ENCODE data around the gene PDE4D.

PDE4D gene

GRCh38 chr5:59282726-59283125 lies 610.8 kb downstream of the PDE4D start:
- no peak for DNase-seq (ENCODE audit: low read depth)

DNA sequence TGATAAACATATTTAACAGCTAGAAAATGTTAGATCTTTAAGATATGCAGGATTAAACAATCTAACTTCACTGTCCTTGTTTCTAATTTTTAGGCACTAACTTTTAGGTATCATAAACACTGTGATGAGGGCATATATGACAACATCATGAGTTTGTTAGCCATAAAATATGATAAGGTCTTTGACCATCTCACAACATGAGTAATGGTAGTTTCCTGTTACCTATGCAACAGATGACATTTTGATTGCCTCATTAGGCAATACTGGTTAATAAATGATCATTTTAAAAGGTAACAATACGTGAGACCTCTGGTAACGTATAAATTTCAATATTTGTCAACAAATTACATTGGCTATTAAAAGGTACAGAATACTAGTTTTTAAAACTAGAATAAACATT lies 613.5 kb downstream of the PDE4D start:
- DNase-seq (ENCODE audit: low read depth) = no peak

DNA sequence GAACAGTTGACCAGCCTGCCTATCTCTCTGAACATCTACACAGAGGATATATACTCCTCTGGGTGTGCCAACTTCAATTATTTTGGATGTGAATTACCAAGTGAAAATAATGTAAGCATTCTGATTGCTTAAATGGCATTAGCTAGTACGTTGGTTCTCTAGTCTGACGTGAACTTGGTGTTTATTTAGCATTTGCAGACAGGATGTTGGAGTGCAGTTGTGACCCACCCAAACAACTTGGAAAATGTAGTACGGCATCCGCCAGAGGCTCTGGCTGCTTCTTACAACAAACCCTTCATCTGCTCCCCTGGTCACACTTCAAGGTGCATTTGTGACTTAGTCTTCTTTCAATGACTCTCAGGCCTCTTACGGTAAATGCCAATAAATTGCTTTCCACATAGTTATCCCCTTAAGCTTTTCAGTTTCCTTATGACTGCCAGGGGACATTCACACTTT lies 616.6 kb downstream of the PDE4D start:
- DNase-seq (ENCODE audit: low read depth) = no peak

- no peak for DNase-seq (ENCODE audit: low read depth)
Observed at GRCh38 chr5:59276325-59276675, 617.2 kb downstream of the PDE4D start.

GRCh38 chr5:59275510-59276324 lies 617.8 kb downstream of the PDE4D start:
- DNase-seq (ENCODE audit: low read depth) = no peak

GRCh38 chr5:59275170-59275509 lies 618.4 kb downstream of the PDE4D start:
- no peak for DNase-seq (ENCODE audit: low read depth)

GRCh38 chr5:59274106-59274636 lies 619.4 kb downstream of the PDE4D start:
- no peak for DNase-seq (ENCODE audit: low read depth)

DNA sequence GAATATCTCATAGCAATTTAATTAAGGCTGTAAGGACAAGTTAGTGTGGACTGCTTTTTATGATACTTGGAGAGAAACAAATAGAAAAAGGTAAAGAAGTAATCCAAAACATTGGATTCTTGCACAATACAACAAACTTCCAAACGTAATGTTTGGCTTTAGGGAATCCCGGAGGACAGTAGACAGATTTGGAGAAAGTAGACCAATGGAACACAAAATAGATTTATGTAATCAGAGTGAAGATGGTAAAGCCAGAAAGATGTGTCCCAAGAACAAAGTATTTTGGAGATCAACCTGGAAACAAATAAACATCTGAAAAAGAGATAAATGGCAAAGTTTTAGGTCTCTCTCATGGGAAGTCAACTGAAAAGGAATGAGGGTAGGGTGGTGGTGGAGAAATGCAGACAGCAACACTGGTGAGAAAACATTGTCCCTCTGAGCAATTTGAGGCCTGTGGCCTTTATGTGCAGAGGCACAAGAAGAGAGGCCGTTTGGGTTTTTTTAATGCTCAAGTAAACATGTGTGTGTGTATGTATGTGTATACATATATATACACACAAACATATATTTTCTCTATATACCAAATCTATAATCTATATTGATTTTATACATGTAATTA lies 620.6 kb downstream of the PDE4D start:
- DNase-seq (ENCODE audit: low read depth) = no peak

DNA sequence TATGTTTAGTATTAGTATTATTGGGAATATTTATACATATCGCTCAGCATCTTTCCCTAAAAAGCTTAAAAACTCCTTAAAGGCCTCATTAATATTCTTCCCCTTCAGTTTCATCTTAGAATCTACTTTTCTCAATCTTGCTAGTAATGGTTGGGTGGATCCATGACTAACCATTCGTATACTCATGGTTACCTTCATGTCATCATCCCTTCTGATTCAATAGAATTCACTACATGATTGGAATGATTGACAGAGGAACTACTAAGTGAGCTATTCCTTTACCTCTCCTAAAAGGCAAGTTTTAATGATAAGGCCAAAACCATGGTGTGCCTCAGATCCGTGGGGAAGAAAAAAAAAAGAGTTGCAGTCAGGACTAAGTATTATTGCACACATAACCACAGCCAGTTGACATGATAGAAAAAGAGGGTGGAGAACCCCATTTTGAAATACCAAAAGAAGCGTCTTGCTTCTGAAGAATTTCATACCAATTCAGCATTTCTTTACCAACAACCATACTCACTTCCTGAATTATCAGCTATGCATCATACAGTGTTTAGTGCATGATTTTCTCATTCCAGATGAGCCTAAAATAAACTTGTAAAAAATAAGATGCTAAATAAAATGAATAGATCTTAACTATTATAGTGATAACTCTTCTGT lies 624.6 kb downstream of the PDE4D start:
- no peak for DNase-seq (ENCODE audit: low read depth)

GRCh38 chr5:59267033-59267432 lies 626.5 kb downstream of the PDE4D start:
- DNase-seq (ENCODE audit: low read depth) = no peak

DNA sequence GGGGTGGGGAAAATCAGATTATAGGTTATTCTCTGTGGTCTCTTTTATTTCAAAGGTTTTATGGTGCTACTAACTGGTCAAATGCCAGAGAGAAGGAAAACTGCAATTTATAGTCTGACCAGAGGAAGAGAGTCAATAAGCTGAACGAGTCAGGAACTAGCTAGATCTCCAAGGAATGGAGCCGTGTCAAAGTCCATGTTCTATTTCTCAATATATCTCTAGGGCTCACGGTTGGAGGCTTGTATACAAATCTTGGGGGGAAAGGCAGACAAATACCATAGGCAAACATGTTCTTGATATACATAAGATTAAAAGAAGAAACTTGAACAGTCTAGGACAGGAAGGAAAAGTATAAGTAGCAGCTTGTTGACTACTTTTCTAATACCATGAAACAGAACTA lies 627.1 kb downstream of the PDE4D start:
- no peak for DNase-seq (ENCODE audit: low read depth)

GRCh38 chr5:59264639-59265245 lies 628.8 kb downstream of the PDE4D start:
- DNase-seq (ENCODE audit: low read depth) = no peak

DNA sequence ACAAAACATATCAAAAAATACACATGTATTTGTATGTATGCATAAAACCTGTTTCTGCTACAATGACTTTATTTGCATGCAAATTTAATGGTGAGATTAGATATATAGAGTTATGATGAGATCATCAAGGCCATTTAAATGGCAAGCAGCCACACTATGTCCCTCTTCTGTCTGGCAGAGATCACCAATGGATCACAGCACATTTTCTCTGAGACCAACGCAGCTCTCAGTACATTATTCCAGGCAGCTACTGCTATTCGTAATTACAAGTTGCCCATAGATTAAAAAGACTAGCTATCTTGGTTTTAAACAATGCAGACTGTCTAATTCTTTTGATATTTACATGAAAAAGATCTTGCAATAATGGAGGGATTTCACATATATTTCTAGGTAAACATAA lies 629.5 kb downstream of the PDE4D start:
- no peak for DNase-seq (ENCODE audit: low read depth)

- DNase-seq (ENCODE audit: low read depth) = no peak
Observed at GRCh38 chr5:59261969-59262368, 631.6 kb downstream of the PDE4D start.

DNA sequence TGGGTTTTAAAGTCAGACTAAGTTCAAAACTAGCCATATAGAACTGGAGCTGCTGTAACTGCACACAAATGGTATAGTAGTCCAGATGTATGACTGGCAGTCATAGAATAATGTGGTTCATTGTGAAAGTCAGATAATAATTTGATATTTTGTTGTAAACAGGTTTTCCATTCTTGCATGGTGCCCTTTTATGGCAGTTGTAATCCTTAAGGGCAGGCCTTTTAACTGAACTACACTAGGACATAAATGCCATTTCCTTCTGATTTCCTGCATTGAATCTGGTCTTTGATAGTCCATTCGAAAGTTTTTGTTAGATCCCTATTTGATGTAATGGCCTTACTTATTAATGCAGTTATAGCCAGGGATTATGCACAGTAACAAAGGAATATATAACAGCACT lies 632.6 kb downstream of the PDE4D start:
- DNase-seq (ENCODE audit: low read depth) = no peak

GRCh38 chr5:59260200-59260599 lies 633.3 kb downstream of the PDE4D start:
- DNase-seq (ENCODE audit: low read depth) = no peak

- DNase-seq (ENCODE audit: low read depth) = no peak
Observed at GRCh38 chr5:59259237-59259636, 634.3 kb downstream of the PDE4D start.

GRCh38 chr5:59257488-59258400 lies 635.8 kb downstream of the PDE4D start:
- no peak for DNase-seq (ENCODE audit: low read depth)

DNA sequence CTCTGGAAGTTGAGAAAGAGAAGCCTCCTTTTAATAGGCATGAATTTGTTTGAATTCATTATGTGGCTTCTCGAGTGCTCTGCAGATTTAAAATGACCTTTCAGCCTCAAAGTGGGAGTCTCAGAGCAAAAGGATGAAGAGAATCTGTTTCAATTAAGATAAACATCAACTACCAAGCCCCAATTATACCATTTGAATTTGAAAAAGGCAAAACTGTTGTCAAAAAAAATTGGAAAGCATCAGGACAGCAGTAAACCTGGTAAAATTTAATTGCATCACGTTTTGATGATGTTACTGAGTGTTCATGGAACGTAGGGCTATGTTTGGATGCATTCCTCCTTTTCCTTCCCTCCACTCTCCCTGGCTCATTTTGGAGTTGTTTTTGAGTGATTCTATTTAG lies 637.2 kb downstream of the PDE4D start:
- DNase-seq (ENCODE audit: low read depth) = no peak

DNA sequence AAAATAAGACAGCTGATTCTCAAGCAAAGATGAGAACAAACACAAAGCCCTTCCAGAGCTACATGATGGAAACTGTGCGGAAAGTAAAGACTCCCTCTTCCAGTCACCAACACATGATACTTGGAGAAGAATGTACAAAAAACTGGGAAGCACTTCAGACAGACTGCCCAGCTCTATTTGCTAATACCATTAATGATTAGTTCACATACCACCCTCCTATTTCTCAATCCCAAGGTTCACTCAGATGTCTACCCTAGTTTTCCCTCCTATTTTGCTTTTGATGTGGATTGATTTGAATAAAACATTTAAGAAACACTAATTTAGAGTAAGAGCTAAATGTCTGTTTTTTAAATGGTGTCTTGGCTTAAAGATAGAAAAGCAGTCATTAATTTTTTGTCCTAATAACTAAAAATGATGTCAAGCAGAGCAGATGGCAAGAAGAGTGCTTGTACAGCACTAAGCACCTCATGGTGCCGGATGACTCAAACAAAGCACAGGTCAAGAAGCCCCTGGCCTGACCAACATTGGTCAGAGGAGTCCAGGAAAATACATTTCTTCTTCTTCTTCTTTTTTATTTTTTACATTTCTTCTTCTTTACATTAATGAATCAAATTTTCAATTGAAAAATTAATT lies 639.4 kb downstream of the PDE4D start:
- DNase-seq (ENCODE audit: low read depth) = no peak

GRCh38 chr5:59253625-59254024 lies 639.9 kb downstream of the PDE4D start:
- DNase-seq (ENCODE audit: low read depth) = no peak

All from GM04504 (cell line).